H9 (cell line): ENCODE measurements around the gene TDRD7. TPM values are rescaled to one million over a fixed set of nuclear protein-coding genes. Genes with fewer than 3 reads are reported as not detected.

ENCODE experiments used
- DNase-seq: peaks from one replicate; pipeline ENCODE4 v3.0.0-alpha.2; 2017
- H2AFZ ChIP-seq: one replicate; pipeline ENCODE4 v1.6.1; 2013; ENCODE audit warnings: mild to moderate bottlenecking, low read length, control low read depth, moderate library complexity
- H2AK5ac ChIP-seq: 2 replicates; pipeline ENCODE4 v1.6.1; 2013; ENCODE audit warnings: low read length, control low read depth, mixed read lengths; ENCODE audit not compliant: insufficient read length
- H2BK120ac ChIP-seq: one replicate; pipeline ENCODE4 v1.6.1; 2013; ENCODE audit warnings: low read depth, mild to moderate bottlenecking, low read length, control low read depth, inconsistent platforms; ENCODE audit not compliant: poor library complexity, severe bottlenecking
- H2BK12ac ChIP-seq: 2 replicates; pipeline ENCODE4 v1.6.1; 2013; ENCODE audit warnings: low read length, control low read depth, mixed read lengths, low read depth; ENCODE audit not compliant: insufficient read length
- H2BK15ac ChIP-seq: 2 replicates; pipeline ENCODE4 v1.6.1; 2013; ENCODE audit warnings: low read depth, low read length, control low read depth
- H2BK20ac ChIP-seq: one replicate; pipeline ENCODE4 v1.6.1; 2013; ENCODE audit warnings: low read depth, mild to moderate bottlenecking, low read length, control low read depth, inconsistent platforms; ENCODE audit not compliant: poor library complexity, severe bottlenecking
- H2BK5ac ChIP-seq: 2 replicates; pipeline ENCODE4 v1.6.1; 2013; ENCODE audit warnings: low read length, control low read depth, mixed read lengths; ENCODE audit not compliant: insufficient read length
- H3K14ac ChIP-seq: 2 replicates; pipeline ENCODE4 v1.6.1; 2013; ENCODE audit warnings: low read length, control low read depth; ENCODE audit not compliant: insufficient read depth
- H3K18ac ChIP-seq: 2 replicates; pipeline ENCODE4 v1.6.1; 2013; ENCODE audit warnings: low read depth, mild to moderate bottlenecking, mixed read lengths, low read length, control low read depth; ENCODE audit not compliant: insufficient read length
- H3K23ac ChIP-seq: 2 replicates; pipeline ENCODE4 v1.6.1; 2013; ENCODE audit warnings: low read length, control low read depth, mixed read lengths, low read depth; ENCODE audit not compliant: insufficient read length
- H3K23me2 ChIP-seq: 2 replicates; pipeline ENCODE4 v1.6.1; 2013; ENCODE audit warnings: low read depth, mild to moderate bottlenecking, mixed read lengths, low read length, control low read depth; ENCODE audit not compliant: insufficient read length, poor library complexity, severe bottlenecking
- H3K27ac ChIP-seq: 2 replicates; pipeline ENCODE4 v1.5.1; 2013; ENCODE audit warnings: low read length, control low read depth, mixed read lengths, low read depth; ENCODE audit not compliant: insufficient read length
- H3K27me3 ChIP-seq: 2 replicates; pipeline ENCODE4 v1.6.1; 2013; ENCODE audit warnings: low read length, control low read depth, inconsistent platforms; ENCODE audit not compliant: insufficient read depth
- H3K4ac ChIP-seq: 2 replicates; pipeline ENCODE4 v1.6.1; 2013; ENCODE audit warnings: low read depth, mild to moderate bottlenecking, control low read depth, inconsistent platforms, low read length, moderate library complexity
- H3K4me1 ChIP-seq: 2 replicates; pipeline ENCODE4 v1.6.1; 2013; ENCODE audit warnings: low read length, control low read depth, inconsistent platforms; ENCODE audit not compliant: insufficient read depth
- H3K4me2 ChIP-seq: 2 replicates; pipeline ENCODE4 v1.6.1; 2013; ENCODE audit warnings: low read length, control low read depth, mixed read lengths; ENCODE audit not compliant: insufficient read length, insufficient read depth
- H3K56ac ChIP-seq: 2 replicates; pipeline ENCODE4 v1.6.1; 2013; ENCODE audit warnings: low read depth, mild to moderate bottlenecking, mixed read lengths, low read length, control low read depth; ENCODE audit not compliant: insufficient read length
- H3K79me1 ChIP-seq: 2 replicates; pipeline ENCODE4 v1.6.1; 2013; ENCODE audit warnings: low read depth, mild to moderate bottlenecking, moderate library complexity, low read length, control low read depth, inconsistent platforms; ENCODE audit not compliant: insufficient read depth, poor library complexity, severe bottlenecking
- H3K79me2 ChIP-seq: 2 replicates; pipeline ENCODE4 v1.6.1; 2013; ENCODE audit warnings: low read length, control low read depth, inconsistent platforms; ENCODE audit not compliant: insufficient read depth
- H3K9ac ChIP-seq: 2 replicates; pipeline ENCODE4 v1.6.1; 2013; ENCODE audit warnings: low read length, control low read depth, mixed read lengths; ENCODE audit not compliant: insufficient read length; ENCODE audit errors: extremely low read depth
- H3K9me3 ChIP-seq: one replicate; pipeline ENCODE4 v1.6.1; 2013; ENCODE audit warnings: low read depth, low read length, inconsistent platforms; ENCODE audit not compliant: control insufficient read depth
- H3T11ph ChIP-seq: one replicate; pipeline ENCODE4 v1.6.1; 2013; ENCODE audit warnings: mild to moderate bottlenecking, low read length, control low read depth, inconsistent platforms
- H4K20me1 ChIP-seq: one replicate; pipeline ENCODE4 v1.6.1; 2013; ENCODE audit not compliant: control insufficient read depth, insufficient read length, insufficient read depth
- H4K5ac ChIP-seq: 2 replicates; pipeline ENCODE4 v1.6.1; 2013; ENCODE audit warnings: low read depth, mild to moderate bottlenecking, mixed read lengths, low read length, control low read depth; ENCODE audit not compliant: insufficient read length
- H4K8ac ChIP-seq: replicated peaks from 2 replicates; pipeline ENCODE4 v1.6.1; 2013; ENCODE audit warnings: low read length, control low read depth, mixed read lengths, low read depth; ENCODE audit not compliant: insufficient read length
- H4K91ac ChIP-seq: 2 replicates; pipeline ENCODE4 v1.6.1; 2013; ENCODE audit warnings: low read depth, mild to moderate bottlenecking, moderate library complexity, mixed read lengths, low read length, control low read depth; ENCODE audit not compliant: insufficient read length
- H3K27ac Mint-ChIP-seq, 3 experiments: 2 replicates in 2 of 3; 3 replicates in 1 of 3; pipeline ENCODE4 v1.8.0; 2020 to 2021; ENCODE audit warnings: mixed read lengths in 3 of 3, mild to moderate bottlenecking in 1 of 3, moderate library complexity in 1 of 3
- H3K27me3 Mint-ChIP-seq: 2 replicates; pipeline ENCODE4 v1.8.0; 2021; ENCODE audit warnings: low read depth, mild to moderate bottlenecking, moderate library complexity, mixed read lengths
- H3K36me3 Mint-ChIP-seq, 3 experiments: 2 replicates in 2 of 3; 3 replicates in 1 of 3; pipeline ENCODE4 v1.8.0; 2020 to 2021; ENCODE audit warnings: low read depth in 3 of 3, mixed read lengths in 3 of 3; ENCODE audit not compliant: insufficient read depth in 1 of 3
- H3K4me1 Mint-ChIP-seq, 2 experiments: 2 replicates each; pipeline ENCODE4 v1.8.0; 2020; ENCODE audit warnings: mixed read lengths in 2 of 2
- H3K4me3 Mint-ChIP-seq, 2 experiments: 2 replicates in 1 of 2; 3 replicates in 1 of 2; pipeline ENCODE4 v1.8.0; 2020 to 2021; ENCODE audit warnings: mild to moderate bottlenecking in 2 of 2, mixed read lengths in 2 of 2, moderate library complexity in 1 of 2
- H3K9me3 Mint-ChIP-seq, 2 experiments: 2 replicates in 1 of 2; 3 replicates in 1 of 2; pipeline ENCODE4 v1.8.0; 2020; ENCODE audit warnings: mild to moderate bottlenecking in 2 of 2, mixed read lengths in 2 of 2, moderate library complexity in 1 of 2
- WGBS: extraction: QIAGEN DNeasy Blood & Tissue Kit; methylation state at CpG from one replicate; pipeline ENCODE4 v1.1.7; 2013; ENCODE audit warnings: missing lambda C conversion rate, low lambda C conversion rate, mixed read lengths; ENCODE audit not compliant: insufficient read length; ENCODE audit errors: extremely low coverage; 5-methylcytosine and 5-hydroxymethylcytosine counted together
- total RNA-seq: library from RNA; stranded (reverse); gene quantifications from 2 replicates; pipeline ENCODE4 v1.2.1, GENCODE V29; 2021
- TF ChIP-seq, protein P1 (sequence below): fragments of 200-600 bp; sonication (generic); conservative IDR thresholded peaks from 3 replicates; pipeline ENCODE4 v1.8.0; 2021; ENCODE audit warnings: antibody characterized with exemption, mild to moderate bottlenecking

Gene TDRD7
- total RNA-seq, 1 experiment from 2014 or later = 5.1 TPM

DNA sequence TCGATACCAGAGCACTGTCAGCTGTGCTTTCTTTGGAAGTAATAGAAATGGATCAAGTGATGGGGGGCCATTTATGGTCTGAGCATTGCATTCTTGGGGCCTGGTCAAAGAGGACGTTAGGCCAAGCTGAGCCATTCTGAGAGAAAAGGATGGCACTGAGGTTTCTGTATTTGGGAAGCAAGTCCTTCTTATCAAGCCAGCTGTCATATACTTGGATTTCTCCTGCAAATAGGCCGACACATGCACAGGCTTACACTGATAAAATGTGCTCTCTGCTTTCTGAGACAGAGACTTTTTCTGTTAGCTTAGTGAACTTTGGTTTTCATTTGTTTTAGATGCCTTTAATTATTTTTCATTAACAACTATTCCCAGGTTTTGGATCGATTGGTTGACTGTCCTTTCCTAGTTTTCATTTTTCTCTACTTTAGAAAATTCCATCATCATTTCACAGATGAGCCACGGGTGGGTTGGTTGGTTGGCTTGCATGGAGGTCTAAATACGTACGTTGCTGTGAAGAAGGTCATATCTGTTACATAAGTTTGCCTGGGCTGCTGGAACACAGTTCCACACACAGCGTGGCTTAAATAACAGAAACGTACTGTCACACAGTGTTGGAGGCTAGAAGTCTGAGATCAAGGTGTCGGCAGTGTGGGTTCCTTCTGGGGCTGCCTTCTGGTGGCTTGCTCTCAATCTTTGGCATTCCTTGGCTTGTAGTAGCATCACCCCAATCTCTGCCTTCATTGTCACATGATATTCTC lies 109.9 kb downstream of the TDRD7 start:
- Histone ChIP-seq H3K4me1 (no peaks in the 10 kb centered on the region), H3K9me3 (no peaks in the 10 kb centered on the region), H4K5ac (no peak overlapping the region), H2BK20ac (no peak overlapping the region), H3K23ac (no peak overlapping the region), H4K8ac (no peak overlapping the region), H2BK5ac (no peak overlapping the region), H3K56ac (no peak overlapping the region), H3K79me1 (no peaks in the 10 kb centered on the region), H2BK12ac (no peak overlapping the region), H3K9ac (no peak overlapping the region), H3K4me2 (no peak overlapping the region), H3K14ac (no peak overlapping the region), H4K20me1 (no peaks in the 10 kb centered on the region), H2BK15ac (no peak overlapping the region), H3K79me2 (no peaks in the 10 kb centered on the region), H3K27ac (no peak overlapping the region), H3K4ac (no peak overlapping the region), H2AK5ac (no peak overlapping the region), H3K18ac (no peak overlapping the region), H3K23me2 (no peaks in the 10 kb centered on the region), H3T11ph (no peak overlapping the region), H2BK120ac (no peak overlapping the region), H2AFZ (no peak overlapping the region), H3K27me3 (no peaks in the 10 kb centered on the region; the same call in 1 of the 2 replicates), H4K91ac (no peak overlapping the region)
- no peak overlapping the region; a peak in 1 of 7 replicates for H3K27ac Mint-ChIP-seq
- H3K9me3 Mint-ChIP-seq = no peaks in the 10 kb centered on the region
- H3K36me3 Mint-ChIP-seq = no peaks in the 10 kb centered on the region; a peak in 1 of 7 replicates
- TF ChIP-seq, protein P1, sequence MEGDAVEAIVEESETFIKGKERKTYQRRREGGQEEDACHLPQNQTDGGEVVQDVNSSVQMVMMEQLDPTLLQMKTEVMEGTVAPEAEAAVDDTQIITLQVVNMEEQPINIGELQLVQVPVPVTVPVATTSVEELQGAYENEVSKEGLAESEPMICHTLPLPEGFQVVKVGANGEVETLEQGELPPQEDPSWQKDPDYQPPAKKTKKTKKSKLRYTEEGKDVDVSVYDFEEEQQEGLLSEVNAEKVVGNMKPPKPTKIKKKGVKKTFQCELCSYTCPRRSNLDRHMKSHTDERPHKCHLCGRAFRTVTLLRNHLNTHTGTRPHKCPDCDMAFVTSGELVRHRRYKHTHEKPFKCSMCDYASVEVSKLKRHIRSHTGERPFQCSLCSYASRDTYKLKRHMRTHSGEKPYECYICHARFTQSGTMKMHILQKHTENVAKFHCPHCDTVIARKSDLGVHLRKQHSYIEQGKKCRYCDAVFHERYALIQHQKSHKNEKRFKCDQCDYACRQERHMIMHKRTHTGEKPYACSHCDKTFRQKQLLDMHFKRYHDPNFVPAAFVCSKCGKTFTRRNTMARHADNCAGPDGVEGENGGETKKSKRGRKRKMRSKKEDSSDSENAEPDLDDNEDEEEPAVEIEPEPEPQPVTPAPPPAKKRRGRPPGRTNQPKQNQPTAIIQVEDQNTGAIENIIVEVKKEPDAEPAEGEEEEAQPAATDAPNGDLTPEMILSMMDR = no peak
- DNase-seq = no peak
- H3K4me1 Mint-ChIP-seq = peaks cover 4 to 8% of the 10 kb centered on the region in 2 experiments
- WGBS = no CpG with 5 or more reads among the region's 10 CpGs
- no peaks in the 10 kb centered on the region; the same call in none of the 2 replicates for H3K27me3 Mint-ChIP-seq
- no peak overlapping the region for H3K4me3 Mint-ChIP-seq
